Measurements from ENCODE around the gene EVPL. TPM values are rescaled to one million over a fixed set of nuclear protein-coding genes. Genes with fewer than 3 reads are reported as not detected.

The EVPL gene
- total and polyA plus RNA-seq, 2 donors (not counting 3 experiments of a cell fraction or from before 2014, with no cell fraction given): not detected

GRCh38 chr17:76011951-76012350 lies 15.2 kb downstream of the EVPL start:
- no peaks in the 10 kb centered on the region for H3K79me2 ChIP-seq (ENCODE audit: control insufficient read depth, insufficient read depth, low read length)
- no peak overlapping the region for H2AFZ ChIP-seq (ENCODE audit: low read depth, low read length)
- DNase-seq (ENCODE audit: low read depth, low spot score) (no peak), FAIRE-seq (no peak)
- no peaks in the 10 kb centered on the region for H3K27me3 ChIP-seq (ENCODE audit: control insufficient read depth in 2 of 2, insufficient read depth in 2 of 2, low read length in 2 of 2)
- intact Hi-C loops (cut with micrococcal nuclease): loop anchor here (5.0 to 10.0 kb wide), 4 partner anchors 65 to 263 kb away; partner anchors contain the start of gene ZACN
- POLR2A ChIA-PET: no interaction called here
- H3K27ac ChIP-seq (ENCODE audit: insufficient read depth, low read depth, low read length): no peak overlapping the region
- CTCF ChIA-PET: interaction anchor here (0.8 to 4.6 kb wide), 5 partner anchors 13 to 267 kb away, joined by 3 to 35 read pairs (median 9); partner anchors contain the start of genes CDK3 and MRPL38
- H3K4me2 ChIP-seq (ENCODE audit: insufficient read depth, low read length): no peak overlapping the region
- dilution Hi-C loops (cut with MboI; ENCODE audit: extremely low pct_ligation_motif_present, low sequenced_read_pairs): no loop called here
- H3K9me1 ChIP-seq (replicated peaks; ENCODE audit: control insufficient read depth, extremely low read depth, insufficient read depth, low read length): no peaks in the 10 kb centered on the region
- H4K20me1 ChIP-seq (replicated peaks; ENCODE audit: control insufficient read depth, extremely low read depth, insufficient read depth, low read length): no peaks in the 10 kb centered on the region
- H3K36me3 ChIP-seq (ENCODE audit: control insufficient read depth in 2 of 2, extremely low read depth in 1 of 2, insufficient read depth in 2 of 2, low read length in 2 of 2): no peaks in the 10 kb centered on the region
- TF ChIP-seq FOS (IDR thresholded peaks at IDR 0.05; ENCODE audit: borderline replicate concordance, insufficient read depth, low read length) (no peak), CTCF (IDR thresholded peaks at IDR 0.05; ENCODE audit: extremely low read depth in 1 of 2, insufficient read depth in 1 of 2, low read depth in 1 of 2, low read length in 2 of 2) (no peak), POLR2AphosphoS5 (IDR thresholded peaks at IDR 0.05; ENCODE audit: insufficient read depth, low read depth, low read length) (no peak), MYC (IDR thresholded peaks at IDR 0.05; ENCODE audit: low read depth, low read length) (no peak), JUN (IDR thresholded peaks at IDR 0.05; ENCODE audit: borderline replicate concordance, insufficient read depth, insufficient read length, low read depth) (no peak), EZH2 (IDR thresholded peaks at IDR 0.05; ENCODE audit: borderline replicate concordance, low read depth, low read length, severe bottlenecking) (no peak), GATA2 (IDR thresholded peaks at IDR 0.05; ENCODE audit: insufficient read depth, insufficient read length, low read depth, low read length) (no peak), POLR2A (IDR thresholded peaks at IDR 0.05; ENCODE audit: low read depth, low read length) (no peak)
- TF ChIP-seq, protein P1, sequence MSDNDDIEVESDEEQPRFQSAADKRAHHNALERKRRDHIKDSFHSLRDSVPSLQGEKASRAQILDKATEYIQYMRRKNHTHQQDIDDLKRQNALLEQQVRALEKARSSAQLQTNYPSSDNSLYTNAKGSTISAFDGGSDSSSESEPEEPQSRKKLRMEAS (IDR thresholded peaks at IDR 0.05; ENCODE audit: insufficient read depth, insufficient read length): no peak
- no peaks in the 10 kb centered on the region for H3K9me3 ChIP-seq (replicated peaks; ENCODE audit: control insufficient read depth, insufficient read depth, low read length)
- H3K4me1 ChIP-seq (ENCODE audit: control insufficient read depth, extremely low read depth, insufficient read depth, low read length): no peaks in the 10 kb centered on the region
- no TSS peak for BruUV-seq (replicated peaks)
- no peak overlapping the region for H3K4me3 ChIP-seq (replicated peaks in 1 of 3; ENCODE audit: insufficient read depth in 1 of 3, low read depth in 1 of 3, low read length in 3 of 3)
- no peak overlapping the region for H3K9ac ChIP-seq (replicated peaks; ENCODE audit: extremely low read depth, insufficient read depth, low read length)
